HPDE6-E6E7 (cell line): ENCODE data around the gene PRKCB.

ENCODE experiments used
- DNase-seq: peaks from one replicate; pipeline ENCODE4 v3.0.0; 2011; ENCODE audit warnings: missing footprints; ENCODE audit errors: extremely low spot score

The PRKCB gene

DNA sequence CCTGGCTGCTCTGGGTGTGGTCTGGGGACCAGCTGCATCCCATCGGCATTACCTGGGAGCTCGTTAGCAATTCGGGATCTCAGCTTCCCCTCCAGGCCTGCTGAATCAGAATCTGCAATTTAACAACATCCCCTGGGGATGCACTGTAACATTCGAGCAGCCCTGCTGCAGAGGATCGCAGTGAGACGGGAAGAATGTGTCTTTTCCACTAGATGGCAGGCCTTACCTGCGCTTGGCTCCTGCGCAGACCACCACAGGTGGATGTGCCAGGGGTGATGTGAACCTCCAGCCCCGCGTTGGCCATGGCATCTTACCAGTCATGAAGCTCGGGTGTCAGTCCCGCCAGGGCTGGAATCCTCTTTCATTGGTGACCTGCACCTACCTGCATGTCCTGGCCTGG is 209.9 kb downstream of the PRKCB start:
- peak; percentile 31 for DNase-seq

GRCh38 chr16:24046442-24046841 is 210.7 kb downstream of the PRKCB start:
- no peak for DNase-seq

- DNase-seq = no peak
Observed at GRCh38 chr16:24049113-24049512, 213.3 kb downstream of the PRKCB start.

DNA sequence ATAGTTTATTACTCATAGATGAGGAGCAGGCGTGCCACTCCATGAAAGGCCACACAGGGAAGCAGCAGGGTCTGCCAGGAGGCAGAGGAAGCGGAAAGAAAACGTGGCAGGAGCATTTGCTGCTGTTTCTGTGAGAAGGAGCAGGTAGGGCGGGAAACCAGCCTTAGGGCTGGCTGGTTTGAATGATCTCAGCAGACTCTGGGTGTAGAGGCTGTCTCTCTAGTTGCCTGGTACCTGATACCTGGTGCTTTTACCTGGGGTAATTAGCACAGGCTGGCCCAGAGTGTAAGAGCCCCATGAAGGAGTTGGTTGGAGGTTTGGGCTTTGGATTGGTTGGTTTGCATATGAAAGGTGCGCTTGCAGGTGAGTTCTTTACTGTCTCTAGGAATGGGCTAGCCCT is 215.3 kb downstream of the PRKCB start:
- no peak for DNase-seq

- DNase-seq = no peak
Observed at GRCh38 chr16:24052329-24053098, 216.7 kb downstream of the PRKCB start.

DNA sequence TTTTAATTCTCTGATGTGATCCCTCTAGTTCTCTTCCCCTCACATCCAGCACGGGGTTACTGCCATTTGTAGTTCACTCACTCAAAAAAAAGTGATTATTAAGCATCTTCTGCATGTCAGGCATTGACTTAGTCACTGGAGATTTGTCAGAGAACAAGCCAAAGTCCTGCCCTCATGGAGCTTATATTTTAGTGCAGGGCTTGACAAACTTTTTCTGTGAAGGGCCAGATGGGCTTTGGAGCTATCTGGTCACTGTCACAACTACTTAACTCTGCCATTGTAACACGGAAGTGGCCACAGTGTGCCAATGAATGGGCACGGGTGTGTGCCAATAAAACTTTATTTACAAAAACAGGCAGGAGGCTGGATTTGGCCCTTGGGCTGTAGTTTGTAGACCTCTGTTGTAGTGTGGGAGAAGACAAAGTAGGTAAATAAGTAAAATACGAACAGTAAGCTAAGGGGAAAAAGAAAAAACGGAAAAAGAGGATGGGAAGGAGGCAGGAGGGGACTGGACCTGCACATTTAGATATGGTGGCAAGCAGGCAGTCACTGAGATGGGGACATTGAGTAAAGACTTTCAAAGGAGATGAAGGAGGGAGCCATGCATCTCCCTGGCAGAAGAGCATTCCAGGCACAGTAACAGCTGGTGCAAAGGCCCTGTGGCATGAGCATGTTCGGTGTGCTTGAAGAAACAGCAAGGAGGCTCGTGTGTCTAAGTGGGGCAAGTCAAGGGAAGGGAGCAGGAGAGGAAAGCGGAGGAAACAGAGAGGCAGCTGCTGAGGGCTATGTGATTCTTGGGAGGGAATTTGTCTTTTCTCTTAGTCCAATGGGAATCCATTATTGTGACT is 217.5 kb downstream of the PRKCB start:
- DNase-seq = no peak

GRCh38 chr16:24054741-24055491 is 219.1 kb downstream of the PRKCB start:
- no peak for DNase-seq

DNA sequence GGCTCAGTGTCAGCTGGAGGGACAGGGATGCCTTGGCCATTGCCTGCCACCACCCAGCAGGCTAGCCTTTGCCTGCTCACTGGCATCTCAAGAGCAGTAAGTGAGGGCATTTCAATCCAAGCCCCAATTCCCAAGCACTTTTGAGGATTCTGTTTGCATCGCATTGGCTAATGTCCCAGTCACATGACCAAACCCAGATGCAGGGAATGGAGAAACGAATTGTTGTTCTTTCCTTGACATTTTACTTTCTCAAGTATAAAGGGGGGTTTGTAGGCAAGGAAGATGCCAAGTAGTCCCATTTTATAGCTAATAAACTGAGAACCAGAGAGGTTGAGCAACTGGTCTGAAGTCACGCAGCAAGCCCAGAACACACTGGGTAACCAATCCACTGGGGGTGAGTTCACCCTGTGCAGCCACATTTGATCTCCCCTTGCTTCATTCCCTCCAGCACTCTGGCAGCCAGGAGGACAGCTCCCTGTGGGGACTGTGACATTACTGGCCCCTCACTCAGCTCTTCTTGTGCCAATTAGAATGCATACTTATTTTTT is 226.6 kb downstream of the PRKCB start:
- no peak for DNase-seq

DNA sequence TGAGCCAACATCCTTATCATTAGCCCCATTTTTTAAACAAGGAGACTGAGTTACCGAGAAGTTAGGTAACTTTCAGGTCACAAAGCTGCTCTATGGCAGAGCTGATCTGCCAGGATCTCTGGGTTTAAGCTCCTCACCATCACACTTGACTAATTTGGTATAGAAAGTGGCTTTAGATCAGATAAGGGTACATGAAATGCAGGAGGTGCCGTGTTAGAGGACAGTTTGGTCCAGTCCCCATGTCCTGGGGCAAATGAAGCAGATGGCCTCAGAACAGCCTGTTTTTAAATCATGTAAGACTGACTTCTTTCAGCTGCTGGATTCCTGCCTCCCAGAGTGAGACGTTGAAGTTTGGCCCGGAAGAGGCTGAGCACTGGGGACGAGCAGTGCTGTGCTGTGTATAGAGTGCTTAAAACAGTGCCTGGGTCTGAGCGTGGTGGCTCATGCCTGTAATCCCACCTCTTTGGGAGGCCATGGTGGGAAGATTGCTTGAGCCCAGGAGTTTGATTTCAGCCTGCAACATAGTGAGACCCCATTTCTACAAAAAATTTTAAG is 233.3 kb downstream of the PRKCB start:
- no peak for DNase-seq

DNA sequence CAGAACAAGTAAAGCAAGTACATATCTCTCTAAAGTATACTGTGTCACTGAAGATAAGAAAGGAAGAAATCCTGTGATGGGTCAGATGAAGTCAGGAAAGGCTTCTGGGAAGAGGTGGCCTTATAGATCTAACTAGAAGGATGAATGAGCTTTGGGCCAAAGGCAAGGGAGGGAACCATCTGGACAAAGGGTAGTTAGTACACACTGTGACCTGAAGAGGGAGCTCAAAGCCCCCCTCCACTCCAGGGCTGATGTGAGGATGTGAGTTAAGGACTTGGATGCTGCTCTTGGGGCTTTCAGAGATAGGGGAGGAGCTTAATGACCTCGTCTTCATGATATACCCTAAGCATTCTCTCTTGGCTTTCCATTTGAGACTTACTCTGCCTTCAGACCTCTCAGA is 235.1 kb downstream of the PRKCB start:
- peak; percentile 12 for DNase-seq

- no peak for DNase-seq
Observed at GRCh38 chr16:24071666-24072360, 236.0 kb downstream of the PRKCB start.

DNA sequence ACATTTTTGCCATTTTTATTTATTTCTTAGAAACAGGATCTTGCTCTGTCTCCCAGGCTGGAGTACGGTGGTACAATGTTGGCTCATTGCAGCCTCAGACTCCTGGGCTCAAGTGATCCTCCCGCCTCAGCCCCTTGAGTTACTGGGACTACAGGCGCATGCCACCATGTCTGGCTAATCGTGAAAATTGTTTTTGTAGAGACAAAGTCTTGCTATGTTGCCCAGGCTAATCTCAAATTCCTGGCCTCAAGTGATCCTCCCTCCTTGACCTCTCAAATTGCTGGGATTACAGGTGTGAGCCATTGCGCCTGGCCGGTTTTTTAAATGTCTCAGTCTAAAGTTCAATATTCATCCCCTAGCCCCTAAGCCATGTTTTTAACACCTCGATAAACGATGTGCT is 237.5 kb downstream of the PRKCB start:
- DNase-seq = no peak

- no peak for DNase-seq
Observed at GRCh38 chr16:24074574-24074973, 238.8 kb downstream of the PRKCB start.

DNA sequence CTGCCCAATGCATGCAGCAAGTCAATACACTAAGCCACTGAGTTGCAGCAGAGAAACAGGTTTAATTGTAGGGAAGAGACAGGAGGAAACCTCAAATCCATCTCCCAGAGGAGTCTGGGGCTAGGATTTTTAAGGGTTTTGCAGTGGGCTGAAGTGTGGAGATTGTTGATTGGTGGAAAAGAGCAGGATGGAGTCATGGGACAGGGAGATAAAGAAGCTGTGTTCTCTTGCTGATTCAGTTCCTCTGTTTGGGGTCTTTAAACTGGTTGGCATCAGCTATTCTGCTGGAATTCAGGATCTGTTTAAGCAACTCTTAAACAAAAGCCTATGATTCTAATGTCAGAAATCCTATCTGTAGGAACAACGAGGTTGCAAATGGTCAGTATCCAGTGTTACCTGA is 239.5 kb downstream of the PRKCB start:
- DNase-seq = no peak

- no peak for DNase-seq
Observed at GRCh38 chr16:24075931-24076716, 240.3 kb downstream of the PRKCB start.

DNA sequence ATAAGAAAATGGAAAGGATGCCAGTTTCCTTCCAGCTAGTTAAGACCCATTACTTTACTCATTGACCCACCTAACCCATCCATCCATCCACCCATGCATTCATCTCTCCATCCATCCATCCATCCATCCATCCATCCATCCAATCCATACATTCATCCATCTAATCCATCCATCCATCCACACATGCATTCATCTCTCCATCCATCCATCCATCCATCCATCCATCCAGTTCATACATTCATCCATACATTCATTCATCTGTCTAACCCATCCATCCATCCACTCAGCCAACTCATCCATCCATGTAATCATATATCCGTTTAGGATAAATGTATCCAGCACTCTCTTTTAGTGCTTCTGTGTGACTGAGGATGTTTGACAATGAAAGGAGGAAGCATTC is 241.5 kb downstream of the PRKCB start:
- DNase-seq = no peak

GRCh38 chr16:24077966-24078365 is 242.2 kb downstream of the PRKCB start:
- no peak for DNase-seq

DNA sequence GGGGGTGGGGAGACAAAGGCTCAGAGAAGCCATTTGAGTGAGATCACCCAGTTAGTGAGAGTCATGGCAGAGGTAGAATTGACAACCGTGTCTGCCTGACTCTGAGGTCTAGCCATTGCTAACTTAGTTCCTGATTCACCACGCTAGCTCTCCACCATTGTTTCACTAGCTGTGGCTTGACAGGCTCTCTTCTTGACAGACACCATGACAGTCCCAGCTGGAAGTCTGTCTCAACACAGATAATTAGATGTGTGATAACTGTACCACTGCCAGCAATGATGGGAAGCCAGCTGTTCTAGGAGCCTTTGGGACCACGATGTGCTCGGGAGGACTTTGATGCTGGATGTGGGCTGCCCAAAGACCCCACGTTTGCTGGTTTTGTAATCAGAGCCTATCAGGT is 249.9 kb downstream of the PRKCB start:
- no peak for DNase-seq

DNA sequence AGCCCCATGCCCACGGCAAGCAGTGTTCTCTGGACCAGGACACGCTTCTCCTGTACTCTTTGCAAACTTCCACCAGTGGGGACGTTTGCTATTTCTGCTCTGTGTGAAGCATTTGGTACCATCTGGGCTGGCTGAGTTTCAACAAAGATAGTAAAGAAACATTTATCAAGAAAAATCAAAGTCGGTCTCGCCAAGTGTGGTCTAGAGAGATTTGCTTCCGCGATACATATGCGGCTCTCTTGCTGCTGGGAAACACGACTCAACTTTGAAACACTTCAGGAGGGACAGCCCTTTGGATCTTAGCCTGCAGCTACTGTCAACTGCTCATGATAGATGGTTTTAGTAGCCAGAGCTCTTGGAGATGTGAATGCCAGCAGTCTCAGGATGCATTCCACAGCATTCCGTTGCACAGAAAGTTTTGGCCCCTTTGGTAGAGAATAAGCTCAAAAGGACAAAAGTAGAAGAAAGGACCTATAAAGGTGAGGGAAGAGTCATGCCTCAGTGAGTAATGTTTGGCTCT is 252.2 kb downstream of the PRKCB start:
- DNase-seq = no peak

DNA sequence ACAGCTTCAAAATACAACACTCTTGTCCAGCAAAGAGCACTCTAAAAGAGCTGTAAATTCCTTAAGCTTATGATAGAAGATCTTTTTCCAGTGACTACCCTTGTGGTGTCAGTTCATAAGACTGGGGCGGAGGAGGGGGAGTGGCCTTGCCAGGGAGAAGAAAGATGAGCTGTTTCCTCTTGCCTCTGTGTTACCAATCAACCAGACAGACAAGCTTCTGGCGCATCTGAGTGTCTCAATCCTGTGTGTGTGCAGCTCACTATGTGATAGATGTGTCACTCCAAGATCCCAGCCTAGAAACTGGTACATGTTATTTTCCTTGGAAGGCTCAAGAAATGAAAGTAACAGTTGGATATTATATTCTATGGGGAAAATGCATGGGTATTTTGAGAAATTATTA is 253.0 kb downstream of the PRKCB start:
- no peak for DNase-seq
